ENCODE measurements around the gene GJD3.
A peak's percentile ranks its signal among the peaks of the same experiment; 100 is the strongest.

The GJD3 gene

DNA sequence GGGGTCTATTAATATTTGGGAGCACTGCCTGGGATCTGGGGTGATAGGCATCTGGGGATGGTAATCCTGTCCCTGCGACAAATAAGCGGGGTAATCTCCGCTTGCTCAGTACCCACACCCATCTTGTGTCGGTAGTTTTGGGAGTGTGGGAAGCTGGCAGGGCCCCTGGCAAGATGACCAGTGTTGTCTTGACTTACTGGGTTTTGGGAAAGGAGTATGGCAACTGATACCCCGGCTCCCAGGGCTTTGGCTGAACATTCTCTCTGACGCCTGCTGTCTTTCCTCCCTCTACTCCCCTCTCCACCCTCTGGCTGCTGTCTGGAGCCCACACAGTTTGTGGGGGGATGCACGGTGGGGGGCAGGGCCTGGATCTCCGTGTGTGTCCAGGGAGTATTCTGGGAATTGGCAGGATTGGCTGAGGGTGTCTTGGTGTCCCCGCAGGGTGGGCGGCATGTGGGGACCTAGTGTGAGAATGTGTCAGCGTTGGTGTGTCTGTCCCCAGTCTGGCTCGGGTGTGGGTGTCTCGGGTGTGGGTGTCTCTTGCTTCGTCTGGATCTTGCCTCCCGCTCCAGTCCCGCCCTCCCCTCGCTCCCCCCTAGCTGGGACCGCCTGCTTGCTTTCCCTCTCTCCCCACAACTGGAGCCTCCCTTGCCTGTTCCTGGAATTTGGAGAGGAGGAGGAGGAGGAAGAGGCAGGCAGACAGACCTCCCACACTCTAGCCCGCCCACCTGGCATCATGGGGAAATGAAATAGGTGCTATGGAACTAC lies 43.6 kb downstream of the GJD3 start:
- DNase-seq, result no peak

DNA sequence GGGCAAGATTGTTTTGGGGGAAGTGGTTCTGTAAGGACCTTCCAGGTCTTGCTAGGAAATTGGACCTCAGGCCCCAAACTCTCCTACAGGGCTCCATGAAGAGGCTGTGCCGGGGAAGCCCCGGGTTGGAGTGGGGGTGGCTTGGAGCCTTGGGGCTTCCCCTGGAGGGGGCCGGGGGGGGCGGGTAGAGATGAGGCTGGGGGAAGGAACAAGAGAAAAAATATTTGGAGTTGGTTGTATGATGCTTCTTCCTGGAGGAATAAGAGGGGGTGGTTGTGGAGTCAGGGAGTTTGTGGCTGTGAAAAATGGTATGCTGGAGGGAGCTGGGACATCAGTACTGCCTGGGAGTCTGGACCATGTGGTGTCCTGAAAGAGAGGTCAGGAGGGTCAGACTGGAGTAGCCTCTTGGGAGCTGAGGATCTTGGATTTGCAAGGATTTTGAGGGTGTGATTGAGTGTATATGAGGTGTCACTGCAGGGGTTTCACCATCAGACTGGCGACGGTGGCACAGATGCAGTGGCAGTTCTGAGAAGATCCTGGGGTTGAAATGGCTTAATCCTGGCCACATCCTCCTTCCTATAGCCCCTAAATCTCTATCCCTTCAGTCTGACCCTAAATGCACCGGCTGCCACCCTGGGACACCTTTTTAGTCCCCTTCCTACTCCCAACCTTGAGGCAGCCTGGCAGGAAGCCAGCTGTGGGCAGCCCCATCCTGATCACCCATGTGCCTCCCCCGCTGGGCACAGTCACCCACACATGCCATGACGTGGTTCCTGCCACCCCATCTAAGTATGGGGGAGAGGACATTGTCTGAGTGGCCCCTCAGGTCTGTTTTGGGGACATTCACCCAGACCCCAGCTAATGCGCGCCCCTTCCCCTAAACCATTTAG lies 44.6 kb downstream of the GJD3 start:
- DNase-seq, result peak; percentile 78

DNA sequence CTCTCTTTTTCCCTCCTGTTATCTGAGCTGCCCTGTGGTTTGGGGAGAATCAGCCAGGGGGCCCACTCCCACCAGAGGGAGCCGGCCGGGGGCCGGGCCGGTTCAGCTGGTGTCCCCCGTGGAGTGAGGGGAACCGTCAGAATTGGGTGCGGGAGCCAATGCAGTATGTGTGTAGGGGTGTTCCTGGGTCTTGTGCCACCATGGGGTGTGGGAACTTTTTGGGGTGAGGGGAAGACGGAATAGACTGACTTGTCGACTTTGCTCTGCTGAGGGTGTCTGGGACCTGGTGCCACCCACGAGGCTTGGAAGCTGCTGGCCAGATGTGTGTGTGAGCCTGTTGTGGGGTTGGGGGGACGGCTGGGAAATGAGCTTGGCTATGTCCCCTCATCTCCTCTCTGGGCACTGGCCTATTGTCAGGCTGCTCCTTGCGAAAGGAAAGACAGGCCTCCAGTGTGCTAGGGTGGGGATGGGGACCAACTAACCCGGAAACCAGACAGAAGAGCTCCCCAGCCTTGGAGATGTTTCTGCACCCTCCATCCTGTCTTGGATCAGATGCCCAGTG lies 45.6 kb downstream of the GJD3 start:
- DNase-seq, result peak; percentile 13

DNA sequence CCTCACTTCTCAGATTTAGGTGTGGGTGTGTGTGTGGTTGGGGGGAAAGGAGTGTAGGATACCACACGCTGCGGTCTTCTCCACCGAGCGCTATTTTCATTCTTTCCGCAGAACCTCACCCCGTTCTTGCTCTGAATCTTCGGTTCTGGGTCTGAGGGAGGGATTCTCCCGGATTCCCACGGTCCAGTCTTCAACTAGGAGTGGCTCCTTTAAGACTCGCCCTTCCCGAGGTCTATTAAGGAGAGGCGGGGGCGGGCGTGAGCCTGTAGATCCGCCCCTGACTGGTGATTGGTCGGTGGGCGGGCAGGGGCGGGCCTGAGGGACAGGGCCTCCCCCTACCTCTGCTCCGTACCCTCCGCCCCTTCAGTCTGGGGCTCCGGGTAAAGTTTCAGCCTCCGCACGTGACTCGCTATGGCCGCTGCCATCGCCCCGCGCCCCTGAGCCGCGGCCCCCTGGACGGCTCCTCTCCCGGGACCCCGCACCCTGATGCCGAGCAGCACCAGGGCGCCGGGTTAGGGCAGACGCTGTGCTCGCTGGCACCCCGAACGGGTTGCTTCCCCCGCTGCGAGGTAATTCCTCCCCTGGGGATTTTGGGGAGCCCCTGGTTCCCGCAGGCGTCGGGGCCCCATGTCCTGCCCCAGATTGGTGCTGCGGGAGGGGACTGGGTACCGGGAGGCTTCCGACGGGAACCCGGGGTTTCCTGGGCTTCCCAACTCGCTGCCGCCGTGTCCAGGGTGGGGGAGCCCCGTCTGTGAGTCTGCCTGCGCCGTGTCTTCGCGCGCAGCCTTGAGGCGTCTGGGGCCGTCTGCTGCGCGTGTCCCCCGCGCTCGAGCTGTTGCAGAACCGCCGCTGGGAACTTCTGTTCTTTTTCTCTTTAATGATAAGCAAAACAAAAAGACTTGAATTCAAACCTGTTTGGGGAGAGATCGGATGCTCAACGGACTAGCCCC lies 46.4 kb downstream of the GJD3 start:
- peak; percentile 84 for DNase-seq

DNA sequence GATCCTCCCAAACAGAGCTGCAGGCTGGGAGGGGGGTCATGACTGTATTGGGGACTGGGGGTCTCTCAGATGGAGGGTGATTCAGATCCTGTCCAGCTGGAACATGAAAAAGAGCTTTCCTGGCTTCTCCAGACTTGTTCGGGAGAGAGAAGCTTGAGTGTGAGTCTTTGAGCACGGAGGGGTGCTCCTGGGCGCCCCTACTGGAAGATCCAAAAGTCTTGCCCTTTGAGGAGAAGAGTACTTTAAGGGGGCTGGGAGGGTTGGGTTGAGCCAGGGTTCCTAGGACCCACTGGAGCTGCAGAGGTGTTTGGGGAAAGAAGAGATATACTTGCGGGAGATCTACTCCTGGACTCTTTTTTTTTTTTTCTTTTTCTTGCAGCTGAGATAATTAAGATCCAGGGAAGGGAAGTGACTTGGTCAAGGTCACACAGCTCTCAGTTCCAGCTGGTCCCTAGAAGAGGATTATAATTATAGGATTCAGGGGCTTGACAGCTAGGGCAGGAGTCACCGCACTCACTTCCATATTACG lies 47.1 kb downstream of the GJD3 start:
- peak; percentile 20 for DNase-seq

DNA sequence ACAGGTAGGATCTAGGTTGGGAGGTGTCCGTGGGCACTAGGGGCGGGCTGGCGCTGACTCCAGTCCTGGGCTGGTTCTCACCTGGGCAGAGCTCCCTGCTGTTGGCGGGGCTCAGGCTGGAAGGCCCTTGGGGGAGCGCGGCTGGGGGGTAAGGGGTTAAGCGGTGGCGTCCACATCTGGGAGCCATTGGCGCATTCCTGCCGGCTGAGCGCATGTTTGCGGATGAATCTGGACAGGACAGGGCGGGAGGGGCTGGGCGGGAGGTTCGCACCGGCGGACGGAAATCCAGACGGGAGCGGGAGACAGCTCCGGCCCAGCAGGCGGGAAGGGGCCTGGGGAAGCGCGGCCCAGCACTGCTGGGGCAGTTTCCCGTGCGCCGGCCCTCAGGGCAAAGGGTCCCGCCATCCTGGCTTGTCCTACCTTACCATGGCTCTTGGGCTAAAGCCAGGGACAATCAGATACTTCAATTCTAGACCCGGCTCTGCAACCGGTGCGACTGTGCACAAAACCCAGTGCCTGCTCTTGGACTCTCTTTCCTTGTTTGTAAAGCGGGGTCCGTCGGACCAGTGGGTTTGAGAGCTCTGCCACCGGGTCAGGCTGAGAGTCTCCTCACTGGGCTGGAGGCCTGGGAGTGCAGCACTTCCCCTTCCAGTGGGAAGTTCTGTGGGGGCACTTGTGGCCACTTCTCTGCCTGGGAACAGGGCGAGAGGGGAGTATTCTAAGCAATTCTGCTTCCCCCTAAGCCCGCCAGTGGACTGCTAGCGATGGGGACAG lies 47.8 kb downstream of the GJD3 start:
- peak; percentile 8 for DNase-seq

DNA sequence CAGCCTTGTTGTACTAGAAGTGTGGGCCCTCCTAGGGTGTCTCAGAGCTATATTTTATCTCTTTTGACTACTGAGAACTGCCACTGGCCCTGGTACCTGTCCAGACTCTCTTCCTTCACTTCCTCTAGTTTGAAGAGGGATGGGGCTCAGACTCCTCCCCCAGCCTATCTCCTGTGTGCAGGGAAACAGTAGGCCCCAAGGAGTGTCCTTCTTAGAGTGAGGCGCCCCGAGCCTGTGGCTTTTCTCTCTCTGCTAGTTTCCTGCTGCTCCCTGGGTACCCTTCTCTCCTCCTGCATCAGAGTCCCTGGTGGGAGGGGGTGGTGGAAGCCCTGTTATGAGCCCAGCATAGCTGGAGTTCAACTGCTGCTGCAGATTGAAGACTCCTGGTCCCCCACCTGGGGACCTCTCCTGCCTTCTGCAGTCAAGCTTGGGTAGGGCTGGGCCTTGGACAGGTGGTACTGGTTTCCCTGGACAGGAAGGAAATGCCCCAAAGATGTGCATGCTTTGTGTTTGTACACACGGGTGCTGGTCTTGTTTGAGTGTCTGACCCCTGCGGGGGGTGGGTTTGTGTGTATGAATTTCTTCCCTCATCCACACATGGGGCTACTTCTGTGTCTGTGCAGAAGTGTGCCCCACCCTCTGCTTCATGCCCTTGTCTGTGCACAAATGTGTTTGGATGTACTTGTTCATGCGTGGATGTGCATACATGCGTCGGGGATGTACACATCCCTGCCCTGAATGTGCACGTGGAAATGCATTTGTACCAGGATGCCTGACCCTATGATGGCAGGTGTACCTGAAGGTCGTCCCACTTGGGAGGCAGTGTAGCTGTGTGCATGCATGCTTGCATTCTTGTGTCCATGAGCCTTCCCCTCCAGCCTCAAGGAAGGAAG lies 48.6 kb downstream of the GJD3 start:
- no peak for DNase-seq

DNA sequence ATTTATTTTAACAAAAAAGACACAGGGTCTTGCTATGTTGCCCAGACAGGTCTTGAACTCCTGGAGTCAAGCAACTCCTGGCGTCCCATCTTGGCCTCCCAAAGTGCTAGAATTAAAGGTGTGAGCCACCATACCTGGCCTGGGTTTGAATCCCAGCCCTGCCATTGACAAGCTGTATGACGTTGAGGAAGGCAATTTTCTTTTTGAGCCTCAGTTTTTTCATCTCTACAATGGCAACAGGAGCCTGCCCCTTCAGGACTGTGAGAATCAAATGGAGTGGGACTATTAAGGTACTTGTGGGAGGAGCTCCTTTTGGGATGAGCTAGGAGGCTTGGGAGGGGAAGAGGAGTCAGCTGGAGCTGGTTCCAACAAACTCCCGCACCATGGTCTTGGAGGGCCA lies 49.3 kb downstream of the GJD3 start:
- no peak for DNase-seq

DNA sequence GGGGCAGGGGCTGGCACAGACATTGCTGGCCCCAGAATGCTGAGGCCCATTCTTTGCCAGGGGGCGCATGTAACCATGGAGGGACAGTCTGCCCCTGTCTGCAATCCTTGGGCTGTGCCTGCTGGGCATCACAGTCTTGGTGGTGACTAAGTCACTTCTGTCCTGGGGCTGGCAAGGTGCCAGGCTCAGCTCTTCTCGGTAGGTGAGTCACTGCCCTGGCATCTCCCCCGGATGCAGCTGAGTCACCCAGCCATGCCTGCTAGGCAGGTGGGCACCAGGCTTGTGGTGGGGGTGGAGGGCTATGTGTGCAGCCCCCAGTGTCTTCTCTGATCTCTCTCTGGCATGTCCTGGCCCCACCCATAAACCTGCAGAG lies 50.0 kb downstream of the GJD3 start:
- peak; percentile 88 for DNase-seq

DNA sequence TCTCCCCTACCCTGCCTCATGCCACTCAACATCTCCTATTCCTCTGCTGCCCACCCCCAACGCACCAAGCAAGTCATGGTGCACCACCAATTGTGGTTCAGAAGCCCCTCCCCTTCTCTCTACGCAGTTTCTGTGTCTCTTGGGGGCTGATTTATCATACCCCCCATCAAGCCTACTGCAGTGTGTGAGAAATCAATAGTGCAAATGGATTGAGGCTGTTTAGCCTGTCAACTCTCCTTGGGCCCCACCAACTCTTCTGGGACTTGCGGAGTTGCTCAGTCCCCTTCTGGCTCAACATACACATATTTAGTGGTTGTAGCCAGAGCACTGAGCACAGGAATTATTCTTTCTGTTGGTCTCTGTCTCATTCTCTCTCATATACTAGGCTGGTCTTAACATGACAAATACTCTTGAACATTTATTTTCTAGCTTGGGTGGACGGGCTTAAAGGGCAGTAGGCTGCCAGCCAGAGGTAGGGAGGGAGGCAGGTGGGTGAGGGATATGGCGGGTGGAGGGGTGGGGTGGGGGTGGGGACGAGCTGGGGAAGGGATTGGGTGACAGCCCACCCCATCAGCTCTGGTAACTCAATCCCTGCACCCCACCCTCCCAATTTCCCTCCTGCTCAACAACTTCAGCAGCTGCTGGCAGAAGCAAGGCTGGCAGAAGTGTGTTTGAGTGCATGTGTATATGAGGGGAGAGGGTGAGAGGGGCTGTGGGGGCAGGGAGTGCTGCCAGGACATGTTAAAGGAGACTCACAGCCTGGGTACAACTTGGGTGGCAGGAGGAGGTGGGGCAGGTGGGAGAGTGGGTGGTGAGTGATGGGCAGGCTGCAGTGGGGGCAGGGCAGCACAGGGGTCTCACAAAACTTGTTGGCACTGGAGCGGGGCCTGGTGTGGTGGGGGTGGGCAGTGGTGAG lies 50.6 kb downstream of the GJD3 start:
- no peak for DNase-seq
